ENCODE results near the gene CCDC187. TPM values are rescaled to one million over a fixed set of nuclear protein-coding genes. Genes with fewer than 3 reads are reported as not detected.

The CCDC187 gene
- total and polyA plus RNA-seq, 12 donors = 0.02 to 0.07 (median 0.03) TPM; not detected in 8

DNA sequence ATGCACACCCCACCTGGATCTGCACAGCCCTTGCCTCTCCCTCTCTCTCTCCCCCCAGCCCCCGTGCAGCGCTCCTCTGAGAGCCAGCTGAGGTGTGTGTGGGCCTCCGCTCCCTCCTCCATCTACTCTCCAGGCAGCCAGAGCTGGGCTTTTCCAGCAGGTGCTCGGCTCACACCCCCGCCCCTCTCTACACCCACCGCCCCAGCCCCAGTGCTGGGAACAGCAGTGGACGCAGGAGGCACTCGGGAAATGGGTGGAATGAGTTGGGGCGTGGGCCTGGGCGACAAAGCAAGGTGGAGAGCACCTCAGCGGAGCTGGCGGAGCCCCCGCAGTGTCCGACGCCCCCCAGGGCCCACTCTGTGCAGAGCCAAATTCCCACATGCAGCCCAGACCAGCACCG, 85.6 kb downstream of the CCDC187 start:
- DNase-seq (no peak), ATAC-seq (peak in 1 of 8 donors; percentile 27)
- Histone ChIP-seq H3K36me3 (peaks cover 0 to 93% (median 22%) of the 10 kb centered on the region in 9 donors), H3K4me1 (no peaks in the 10 kb centered on the region), H3K27ac (no peak overlapping the region), H3K27me3 (no peaks in the 10 kb centered on the region), H3K4me3 (no peak overlapping the region), H3K9me3 (peaks cover 0 to 12% (median 0%) of the 10 kb centered on the region in 11 donors)
- 91 to 92% methylated on average over 16 of the region's 16 CpGs for WGBS, 2 donors
- intact Hi-C loops (cut with DNase I) = no loop called here
- TF ChIP-seq, protein P1, sequence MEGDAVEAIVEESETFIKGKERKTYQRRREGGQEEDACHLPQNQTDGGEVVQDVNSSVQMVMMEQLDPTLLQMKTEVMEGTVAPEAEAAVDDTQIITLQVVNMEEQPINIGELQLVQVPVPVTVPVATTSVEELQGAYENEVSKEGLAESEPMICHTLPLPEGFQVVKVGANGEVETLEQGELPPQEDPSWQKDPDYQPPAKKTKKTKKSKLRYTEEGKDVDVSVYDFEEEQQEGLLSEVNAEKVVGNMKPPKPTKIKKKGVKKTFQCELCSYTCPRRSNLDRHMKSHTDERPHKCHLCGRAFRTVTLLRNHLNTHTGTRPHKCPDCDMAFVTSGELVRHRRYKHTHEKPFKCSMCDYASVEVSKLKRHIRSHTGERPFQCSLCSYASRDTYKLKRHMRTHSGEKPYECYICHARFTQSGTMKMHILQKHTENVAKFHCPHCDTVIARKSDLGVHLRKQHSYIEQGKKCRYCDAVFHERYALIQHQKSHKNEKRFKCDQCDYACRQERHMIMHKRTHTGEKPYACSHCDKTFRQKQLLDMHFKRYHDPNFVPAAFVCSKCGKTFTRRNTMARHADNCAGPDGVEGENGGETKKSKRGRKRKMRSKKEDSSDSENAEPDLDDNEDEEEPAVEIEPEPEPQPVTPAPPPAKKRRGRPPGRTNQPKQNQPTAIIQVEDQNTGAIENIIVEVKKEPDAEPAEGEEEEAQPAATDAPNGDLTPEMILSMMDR (IDR thresholded peaks at IDR 0.05) = no peak

DNA sequence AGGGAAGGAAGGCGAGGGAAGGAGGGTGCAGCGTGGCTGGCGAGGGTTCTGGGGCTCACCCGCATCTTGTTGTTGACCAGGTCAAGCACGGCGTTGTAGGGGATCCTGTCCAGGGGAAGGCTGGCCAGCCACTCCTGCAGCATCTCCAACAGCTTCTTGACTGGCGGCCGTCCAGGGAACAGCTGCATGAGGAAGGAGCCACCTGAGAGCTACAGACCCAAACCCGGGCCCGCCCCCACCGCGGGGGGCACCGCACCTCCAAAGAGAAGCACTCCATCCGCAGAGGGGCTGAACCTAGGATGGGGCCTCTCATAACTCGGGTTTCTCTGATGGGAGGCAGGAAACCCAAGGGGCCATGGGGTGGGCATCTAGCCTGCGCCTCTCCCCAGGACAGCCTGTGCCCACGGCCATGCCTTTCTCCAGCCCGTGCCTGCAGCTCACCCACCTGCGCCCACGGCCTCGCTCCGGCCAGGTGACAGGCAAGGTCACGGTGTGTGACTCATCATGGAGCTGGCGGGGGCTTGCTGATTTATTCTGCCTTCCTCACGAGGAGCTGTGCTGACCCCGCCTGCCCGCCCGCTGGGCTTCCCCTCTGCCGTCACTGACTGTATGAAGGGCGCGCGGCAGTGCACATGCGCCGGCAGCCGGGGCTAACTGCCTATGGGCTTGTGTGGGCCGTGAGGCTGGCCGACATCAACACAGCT, 87.2 kb downstream of the CCDC187 start:
- peaks cover 0 to 12% (median 0%) of the 10 kb centered on the region in 11 donors for H3K9me3 ChIP-seq
- DNase-seq (no peak), ATAC-seq (no peak)
- WGBS, 2 donors = 92% methylated on average over 37 of the region's 37 CpGs
- no peaks in the 10 kb centered on the region for H3K4me1 ChIP-seq
- peaks cover 0 to 93% (median 22%) of the 10 kb centered on the region in 9 donors for H3K36me3 ChIP-seq
- H3K27me3 ChIP-seq = no peaks in the 10 kb centered on the region
- H3K4me3 ChIP-seq = no peak overlapping the region
- intact Hi-C loops (cut with DNase I) = no loop called here
- no peak overlapping the region for H3K27ac ChIP-seq
- TF ChIP-seq, protein P1 (IDR thresholded peaks at IDR 0.05) = no peak

DNA sequence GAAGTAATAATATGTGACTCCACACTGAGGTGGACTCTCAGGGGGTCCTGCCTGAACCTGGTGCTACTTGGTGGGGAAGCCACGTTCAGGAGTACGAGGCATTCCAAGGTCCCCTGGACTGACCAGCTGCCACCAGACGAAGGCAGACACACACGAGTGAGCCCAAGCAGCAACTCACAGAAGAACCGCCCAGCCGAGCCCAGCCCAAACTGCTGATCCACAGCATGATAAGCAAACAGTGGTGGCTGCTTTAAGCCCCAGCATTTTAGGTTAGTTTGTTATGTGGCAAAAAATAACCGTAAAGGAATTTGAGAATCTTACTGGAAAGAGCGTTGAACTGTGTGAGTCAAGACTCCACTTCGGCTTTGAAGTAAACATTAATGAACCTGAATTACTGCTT, 90.2 kb downstream of the CCDC187 start:
- ATAC-seq (no peak), DNase-seq (no peak)
- intact Hi-C loops (cut with DNase I) = no loop called here
- no peak overlapping the region for H3K27ac ChIP-seq
- no peak overlapping the region for H3K4me3 ChIP-seq
- no peaks in the 10 kb centered on the region for H3K4me1 ChIP-seq
- TF ChIP-seq, protein P1 (IDR thresholded peaks at IDR 0.05) = no peak
- H3K36me3 ChIP-seq = peaks cover 0 to 97% (median 21%) of the 10 kb centered on the region in 9 donors
- H3K27me3 ChIP-seq = no peaks in the 10 kb centered on the region
- peaks cover 0 to 12% (median 0%) of the 10 kb centered on the region in 11 donors for H3K9me3 ChIP-seq
- WGBS, 2 donors = 92 to 98% methylated on average over 9 of the region's 9 CpGs

DNA sequence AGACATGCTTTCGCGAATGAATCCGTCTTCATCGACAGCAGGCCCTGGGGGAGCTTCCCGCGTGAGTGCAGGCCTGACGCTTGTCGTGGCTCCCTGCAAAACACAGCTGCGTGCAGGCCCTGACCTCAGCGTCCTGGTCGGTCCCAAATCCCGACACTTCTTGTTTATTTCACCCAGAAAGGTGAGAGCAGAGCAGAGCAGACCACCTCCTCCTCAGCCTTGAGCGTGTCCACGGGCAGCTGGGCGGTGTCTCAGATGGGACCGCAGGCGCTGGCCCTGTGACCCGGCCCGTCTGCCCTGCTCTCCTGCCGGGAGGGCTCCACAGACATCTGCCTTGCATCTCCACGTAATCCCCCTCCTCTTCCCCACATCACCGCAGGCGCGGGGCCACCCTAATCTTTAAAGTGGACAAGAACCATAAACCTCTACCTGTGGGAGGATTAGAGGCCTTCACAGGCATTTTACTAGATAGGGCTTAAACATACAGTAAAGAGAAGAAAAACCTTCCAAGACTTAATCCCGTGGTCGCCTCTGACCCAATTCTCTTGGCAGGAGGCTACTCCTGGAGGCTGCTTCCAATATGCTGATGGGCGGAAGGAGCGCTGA, 91.4 kb downstream of the CCDC187 start:
- intact Hi-C loops (cut with DNase I) = no loop called here
- TF ChIP-seq, protein P1 (IDR thresholded peaks at IDR 0.05) = no peak

More for the DNA sequence above, 91.4 kb downstream of the CCDC187 start:
- no peak for DNase-seq
- Histone ChIP-seq H3K27me3 (no peaks in the 10 kb centered on the region), H3K36me3 (peaks cover 0 to 92% (median 17%) of the 10 kb centered on the region in 9 donors), H3K4me1 (no peaks in the 10 kb centered on the region), H3K9me3 (peaks cover 0 to 12% (median 0%) of the 10 kb centered on the region in 11 donors), H3K4me3 (no peak overlapping the region), H3K27ac (no peak overlapping the region)
- WGBS, 2 donors = 91 to 93% methylated on average over 28 of the region's 28 CpGs
- ATAC-seq = no peak

All from heart right ventricle (tissue), 16 donors.